HepG2 (cell line): ENCODE results near the gene BCL2L2. TPM values are rescaled to one million over a fixed set of nuclear protein-coding genes. Genes with fewer than 3 reads are reported as not detected.

Experiments used
- BCLAF1 ChIP-seq: fragments of 450-650 bp; IDR thresholded peaks from 2 replicates; pipeline ENCODE4 v1.6.1; 2017; ENCODE audit warnings: mild to moderate bottlenecking
- KLF15 ChIP-seq: sonication (generic); formaldehyde crosslinking; IDR thresholded peaks from 2 replicates; pipeline ENCODE4 v1.8.1; 2023; ENCODE audit warnings: borderline replicate concordance, mild to moderate bottlenecking, inconsistent platforms, missing genetic modification reagents, mixed read lengths
- PAF1 ChIP-seq: IDR thresholded peaks from 2 replicates; pipeline ENCODE4 v1.6.1; 2016; ENCODE audit warnings: missing genetic modification reagents, missing compliant biosample characterization
- POLR2AphosphoS5 ChIP-seq: IDR thresholded peaks from 2 replicates; pipeline ENCODE4 v1.6.1; 2012; ENCODE audit warnings: low read depth, low read length
- REST ChIP-seq, 2 experiments: IDR thresholded peaks; 2 replicates each; pipeline ENCODE4 v1.6.1; 2011 to 2012; ENCODE audit warnings: low read length in 2 of 2, borderline replicate concordance in 1 of 2, low read depth in 1 of 2, mild to moderate bottlenecking in 1 of 2, moderate library complexity in 1 of 2
- SNAPC2 ChIP-seq: sonication (generic); formaldehyde crosslinking; IDR thresholded peaks from 2 replicates; pipeline ENCODE4 v1.8.1; 2022; ENCODE audit warnings: mild to moderate bottlenecking, missing genetic modification reagents
- SRF ChIP-seq: IDR thresholded peaks from 2 replicates; pipeline ENCODE4 v1.6.1; 2011; ENCODE audit warnings: mild to moderate bottlenecking, low read depth, low read length, moderate library complexity
- YY1 ChIP-seq: IDR thresholded peaks from 2 replicates; pipeline ENCODE4 v1.6.1; 2011; ENCODE audit warnings: low read length, low read depth, moderate library complexity, mild to moderate bottlenecking; ENCODE audit not compliant: insufficient read depth, insufficient replicate concordance
- ZBTB26 ChIP-seq: IDR thresholded peaks from 2 replicates; pipeline ENCODE4 v1.6.1; 2016; ENCODE audit warnings: missing compliant biosample characterization, missing genetic modification reagents, borderline replicate concordance
- ZNF142 ChIP-seq: sonication (generic); formaldehyde crosslinking; IDR thresholded peaks from 2 replicates; pipeline ENCODE4 v1.4.0; 2020; ENCODE audit warnings: missing genetic modification reagents
- ZNF556 ChIP-seq: sonication (generic); formaldehyde crosslinking; IDR thresholded peaks from 2 replicates; pipeline ENCODE4 v1.4.0; 2020; ENCODE audit warnings: mild to moderate bottlenecking, missing genetic modification reagents, borderline replicate concordance
- ZNF576 ChIP-seq: sonication (generic); formaldehyde crosslinking; IDR thresholded peaks from 2 replicates; pipeline ENCODE4 v1.4.0; 2020; ENCODE audit warnings: mild to moderate bottlenecking, missing genetic modification reagents
- ZSCAN21 ChIP-seq: sonication (generic); formaldehyde crosslinking; IDR thresholded peaks from 2 replicates; pipeline ENCODE4 v1.8.0; 2022; ENCODE audit warnings: mild to moderate bottlenecking, missing genetic modification reagents, moderate library complexity, borderline replicate concordance
- polyA plus RNA-seq, 8 experiments: library from polyadenylated mRNA; depleted of rRNA in 3 of 8; stranded (reverse) in 7 of 8; unstranded in 1 of 8; fragments of >200 nt; fragmentation: Illumina TruSeq in 4 of 8; extraction: Trizol in 4 of 8; gene quantifications; 2 replicates each; pipeline versions ENCODE4 v1.2.1 to v1.2.3, GENCODE V29; 2011 to 2016; ENCODE audit warnings: low read depth in 4 of 8, missing spikeins in 1 of 8, mixed read lengths in 1 of 8; ENCODE audit not compliant: insufficient read depth in 1 of 8
- total RNA-seq, 5 experiments: library from RNA; depleted of rRNA; stranded (reverse); fragments of >200 nt; fragmentation: Illumina TruSeq; extraction: Trizol; gene quantifications; 2 replicates each; pipeline ENCODE4 v1.2.3, GENCODE V29; 2016; ENCODE audit warnings: low read depth in 1 of 5

Gene BCL2L2
- total and polyA plus RNA-seq, 2 of the 13 experiments (the other 11 are each of a cell fraction or from before 2014, with no cell fraction given): 28.1 to 49.8 TPM

- TF ChIP-seq ZNF556: no peak
- no peak for TF ChIP-seq SNAPC2
- peak; percentile 70; the same call in 1 of the 2 replicates for TF ChIP-seq ZNF142 (CRISPR knock-in tag)
- TF ChIP-seq POLR2AphosphoS5: no peak; the same call in 1 of the 2 replicates
- no peak for TF ChIP-seq REST (IDR thresholded peaks at IDR 0.05; ENCODE audit: borderline replicate concordance in 1 of 2, low read depth in 1 of 2, low read length in 2 of 2)
- TF ChIP-seq ZBTB26: no peak
- 0 out of 2 replicates have a peak, but pooled peaks have one; percentile 3 for TF ChIP-seq PAF1 (CRISPR knock-in tag)
- no peak; the same call in 1 of the 2 replicates for TF ChIP-seq KLF15 (CRISPR knock-in tag)
- no peak for TF ChIP-seq ZSCAN21 (CRISPR knock-in tag)
- TF ChIP-seq SRF: no peak; the same call in 1 of the 2 replicates
- TF ChIP-seq ZNF576 (CRISPR knock-in tag): no peak
- peak; percentile 37 for TF ChIP-seq YY1
- TF ChIP-seq BCLAF1: no peak
These were observed 11.7 kb upstream of the BCL2L2 start (continued) for GRCh38 chr14:23294734-23295561.
